DOHH2 (cell line): ENCODE data around the gene MAGI1.

Experiments used
- EZH2phosphoT487 ChIP-seq: fragments of 200-600 bp; sonication (generic); IDR thresholded peaks from 2 replicates; pipeline ENCODE4 v1.6.1; 2017; ENCODE audit warnings: borderline replicate concordance, mild to moderate bottlenecking, antibody characterized with exemption, low read length, moderate library complexity, mixed read lengths
- TF ChIP-seq, protein P1 (sequence below): fragments of 200-600 bp; sonication (generic); IDR thresholded peaks from one replicate; pipeline ENCODE4 v1.5.1; 2014; ENCODE audit warnings: antibody characterized with exemption, mild to moderate bottlenecking, low read depth, low read length; ENCODE audit not compliant: poor library complexity, severe bottlenecking

DNA sequence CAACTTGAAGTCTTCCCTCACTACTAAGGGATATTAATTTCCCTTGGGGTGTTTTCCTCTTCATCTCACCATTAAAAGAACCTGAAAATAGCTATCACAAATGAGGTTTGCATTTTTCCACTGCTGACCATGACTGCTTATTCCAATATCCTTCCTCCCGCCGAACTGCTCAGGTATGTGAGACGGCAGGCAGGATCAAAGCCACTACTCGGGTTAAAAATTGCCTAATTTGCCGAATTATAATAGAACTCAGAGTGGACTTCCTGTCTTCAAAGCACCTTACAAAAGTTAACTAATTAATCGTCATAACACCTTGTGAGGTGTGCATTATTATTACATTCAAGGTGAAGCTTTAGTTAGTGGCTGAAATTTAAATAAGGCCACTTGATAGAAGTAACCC, 695.7 kb downstream of the MAGI1 start:
- TF ChIP-seq, protein P1, sequence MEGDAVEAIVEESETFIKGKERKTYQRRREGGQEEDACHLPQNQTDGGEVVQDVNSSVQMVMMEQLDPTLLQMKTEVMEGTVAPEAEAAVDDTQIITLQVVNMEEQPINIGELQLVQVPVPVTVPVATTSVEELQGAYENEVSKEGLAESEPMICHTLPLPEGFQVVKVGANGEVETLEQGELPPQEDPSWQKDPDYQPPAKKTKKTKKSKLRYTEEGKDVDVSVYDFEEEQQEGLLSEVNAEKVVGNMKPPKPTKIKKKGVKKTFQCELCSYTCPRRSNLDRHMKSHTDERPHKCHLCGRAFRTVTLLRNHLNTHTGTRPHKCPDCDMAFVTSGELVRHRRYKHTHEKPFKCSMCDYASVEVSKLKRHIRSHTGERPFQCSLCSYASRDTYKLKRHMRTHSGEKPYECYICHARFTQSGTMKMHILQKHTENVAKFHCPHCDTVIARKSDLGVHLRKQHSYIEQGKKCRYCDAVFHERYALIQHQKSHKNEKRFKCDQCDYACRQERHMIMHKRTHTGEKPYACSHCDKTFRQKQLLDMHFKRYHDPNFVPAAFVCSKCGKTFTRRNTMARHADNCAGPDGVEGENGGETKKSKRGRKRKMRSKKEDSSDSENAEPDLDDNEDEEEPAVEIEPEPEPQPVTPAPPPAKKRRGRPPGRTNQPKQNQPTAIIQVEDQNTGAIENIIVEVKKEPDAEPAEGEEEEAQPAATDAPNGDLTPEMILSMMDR, result no peak
- TF ChIP-seq EZH2phosphoT487, result no peak
